Panc1 (cell line): ENCODE measurements around the gene VWF. TPM values are rescaled to one million over a fixed set of nuclear protein-coding genes. Genes with fewer than 3 reads are reported as not detected.

Experiments used
- ATAC-seq: fragments of 200-7000 bp; cut with Tn5 transposase; 2 replicates; pipeline ENCODE4 v1.9.1; 2020; ENCODE audit warnings: mild to moderate bottlenecking, moderate library complexity
- Bru-seq: library from RNA; stranded (reverse); fragments of 400-500 nt; gene quantifications from one replicate; lab custom pipeline; 2021; lab: Mats Ljungman, UMichigan
- BruChase-seq, 2 experiments: library from RNA; stranded (reverse); fragments of 400-500 nt; gene quantifications; one replicate each; lab custom pipeline; 2021; lab: Mats Ljungman, UMichigan
- BruUV-seq: library from RNA; stranded (reverse); fragments of 400-500 nt; replicated peaks from 2 replicates; lab custom pipeline; 2021; lab: Mats Ljungman, UMichigan
- CTCF ChIA-PET: fragments of 300-600 bp; sonication (Branson Sonifier 250); formaldehyde crosslinking; loops from one replicate; lab custom pipeline; 2022; ENCODE audit warnings: antibody characterized with exemption; lab: Charles Lee
- POLR2A ChIA-PET: fragments of 300-600 bp; sonication (Branson Sonifier 250); formaldehyde crosslinking; loops from one replicate; lab custom pipeline; 2022; ENCODE audit warnings: antibody characterized with exemption; lab: Charles Lee
- DNase-seq: peaks from one replicate; pipeline ENCODE4 v3.0.0-alpha.2; 2010; ENCODE audit warnings: low read depth, low spot score
- H3K27ac ChIP-seq: 2 replicates; pipeline ENCODE4 v1.5.1; 2011; ENCODE audit warnings: mild to moderate bottlenecking, low read length, inconsistent platforms
- H3K27me3 ChIP-seq: fragments of 200-500 bp; sonication (Bioruptor generic); 2 replicates; pipeline ENCODE4 v1.6.0; 2014; ENCODE audit warnings: low read length, inconsistent platforms; ENCODE audit not compliant: control insufficient read depth, insufficient read depth
- H3K36me3 ChIP-seq: fragments of 200-500 bp; sonication (Bioruptor generic); 2 replicates; pipeline ENCODE4 v1.5.1; 2014; ENCODE audit warnings: inconsistent platforms, mild to moderate bottlenecking, low read length, moderate library complexity; ENCODE audit not compliant: control insufficient read depth, insufficient read depth
- H3K4me1 ChIP-seq: 2 replicates; pipeline ENCODE4 v1.5.1; 2011; ENCODE audit warnings: inconsistent platforms, mild to moderate bottlenecking, low read length, moderate library complexity; ENCODE audit not compliant: control insufficient read depth, insufficient read depth
- H3K4me3 ChIP-seq, 2 experiments: 2 replicates each; pipeline ENCODE4 v1.5.1; 2011 to 2012; ENCODE audit warnings: low read depth in 2 of 2, low read length in 2 of 2, mild to moderate bottlenecking in 2 of 2, inconsistent platforms in 1 of 2, moderate library complexity in 1 of 2
- H3K9me3 ChIP-seq: fragments of 200-500 bp; sonication (Bioruptor generic); 2 replicates; pipeline ENCODE4 v1.5.1; 2014; ENCODE audit warnings: low read depth, mild to moderate bottlenecking, inconsistent platforms, low read length, moderate library complexity; ENCODE audit not compliant: control insufficient read depth, insufficient read depth
- CTCF ChIP-seq: fragments of 450-650 bp; IDR thresholded peaks from 2 replicates; pipeline ENCODE4 v1.5.1; 2017; ENCODE audit warnings: mild to moderate bottlenecking
- POLR2AphosphoS5 ChIP-seq: IDR thresholded peaks from 2 replicates; pipeline ENCODE4 v1.6.1; 2012; ENCODE audit warnings: mild to moderate bottlenecking, low read depth, low read length, moderate library complexity
- REST ChIP-seq, 2 experiments: IDR thresholded peaks; 2 replicates each; pipeline ENCODE4 v1.6.1; 2011 to 2012; ENCODE audit warnings: low read depth in 2 of 2, control low read depth in 1 of 2, low read length in 1 of 2, mild to moderate bottlenecking in 1 of 2, moderate library complexity in 1 of 2; ENCODE audit not compliant: insufficient read depth in 1 of 2
- SIN3A ChIP-seq: IDR thresholded peaks from 2 replicates; pipeline ENCODE4 v1.6.1; 2012; ENCODE audit warnings: low read depth, mild to moderate bottlenecking, low read length, moderate library complexity, borderline replicate concordance; ENCODE audit not compliant: insufficient read depth
- TCF7L2 ChIP-seq: IDR thresholded peaks from 2 replicates; pipeline ENCODE4 v1.6.1; 2011; ENCODE audit warnings: mild to moderate bottlenecking, low read depth, low read length, inconsistent platforms
- in situ Hi-C: cut with HindIII; loops from 2 replicates; pipeline ENCODE4 v1.10.0; 2016; ENCODE audit warnings: low sequenced_read_pairs, low pct_unique_long_range_greater_than_20kb
- intact Hi-C: fragments of 100-400 bp; cut with micrococcal nuclease; formaldehyde crosslinking; loops from one replicate; pipeline ENCODE4 v1.10.0; 2022; ENCODE audit not compliant: unreplicated experiment
- long read RNA-seq: library from polyadenylated mRNA; unstranded; transcript quantifications from one replicate; pipeline ENCODE4 v2.0.0, GENCODE V29; 2021; ENCODE audit not compliant: unreplicated experiment
- polyA plus RNA-seq: library from polyadenylated mRNA; unstranded; fragments of >200 nt; gene quantifications from one replicate; pipeline ENCODE4 v1.2.1, GENCODE V29; 2012; ENCODE audit warnings: missing spikeins; ENCODE audit not compliant: insufficient read length
- total RNA-seq: library from RNA; stranded (reverse); gene quantifications from one replicate; pipeline ENCODE4 v1.2.1, GENCODE V29; 2021; ENCODE audit not compliant: unreplicated experiment

Gene VWF
- 0.31 TPM for total RNA-seq
- not detected for polyA plus RNA-seq
- percentile 0 among the genes with signal in this experiment for Bru-seq, nascent RNA
- percentile 3 among the genes with signal in this experiment for BruChase-seq, experiment 1, labeled RNA remaining after a 2-hour chase
- BruChase-seq, experiment 2, labeled RNA remaining after a 6-hour chase: percentile 2 among the genes with signal in this experiment
- long read RNA-seq: 0 reads

- ChIA-PET CTCF (no interaction called here), POLR2A (interaction anchor here (0.5 kb wide), 1 partner anchor 82 kb away, joined by 9 read pairs; no protein-coding TSS in a partner anchor)
- Histone ChIP-seq H3K4me3 (no peak within 1 kb of the TSS), H3K27ac (no peak within 1 kb of the TSS), H3K36me3 (no peaks in the 10 kb centered on the region), H3K9me3 (no peaks in the 10 kb centered on the region), H3K4me1 (no peaks in the 10 kb centered on the region), H3K27me3 (no peaks in the 10 kb centered on the region)
- ATAC-seq (no peak), DNase-seq (no peak)
- TF ChIP-seq TCF7L2: no peak
- TF ChIP-seq SIN3A: no peak
- TF ChIP-seq REST (IDR thresholded peaks at IDR 0.05; ENCODE audit: insufficient read depth in 1 of 2, low read depth in 2 of 2, low read length in 1 of 2): no peak
- no peak for TF ChIP-seq CTCF
- no peak for TF ChIP-seq POLR2AphosphoS5
- in situ Hi-C loops: no loop called here
- no TSS peak for BruUV-seq
- intact Hi-C loops: no loop called here
These were observed at the start of gene VWF for GRCh38 chr12:6124411-6125309. Gene VWF (minus strand): TSS chr12:6124670. CDS start chr12:6123196, 1,474 bp downstream.

- CTCF ChIA-PET: no interaction called here
- DNase-seq: no peak
- Histone ChIP-seq H3K36me3 (no peaks in the 10 kb centered on the region), H3K9me3 (no peaks in the 10 kb centered on the region), H3K27me3 (no peaks in the 10 kb centered on the region), H3K4me3 (no peak overlapping the region), H3K4me1 (peaks cover under 1% of the 10 kb centered on the region; the same call in 1 of the 2 replicates), H3K27ac (no peak overlapping the region)
- in situ Hi-C loops: no loop called here
- no peak for ATAC-seq
- TF ChIP-seq SIN3A: no peak
- no peak for TF ChIP-seq CTCF
- no peak for TF ChIP-seq POLR2AphosphoS5
- no peak for TF ChIP-seq REST (IDR thresholded peaks at IDR 0.05; ENCODE audit: insufficient read depth in 1 of 2, low read depth in 2 of 2, low read length in 1 of 2)
- TF ChIP-seq TCF7L2: no peak
- POLR2A ChIA-PET: no interaction called here
- intact Hi-C loops: no loop called here
- no TSS peak for BruUV-seq
These were observed 48.4 kb upstream of the VWF start for GRCh38 chr12:6172862-6173261.
